HG03196 (cell line): ENCODE results near the gene CARMIL1.
"Not testable (repeated sequence)": the region's sequence is repeated elsewhere in the genome, so short reads cannot be mapped to it uniquely, and the experiment has no call there.

Experiments
- ATAC-seq: cut with Tn5 transposase; IDR thresholded peaks from one replicate; pipeline ENCODE4 v1.9.1; 2021; ENCODE audit not compliant: unreplicated experiment

CARMIL1 gene

GRCh38 chr6:25277386-25277785 lies 1.8 kb upstream of the CARMIL1 start:
- no peak for ATAC-seq

DNA sequence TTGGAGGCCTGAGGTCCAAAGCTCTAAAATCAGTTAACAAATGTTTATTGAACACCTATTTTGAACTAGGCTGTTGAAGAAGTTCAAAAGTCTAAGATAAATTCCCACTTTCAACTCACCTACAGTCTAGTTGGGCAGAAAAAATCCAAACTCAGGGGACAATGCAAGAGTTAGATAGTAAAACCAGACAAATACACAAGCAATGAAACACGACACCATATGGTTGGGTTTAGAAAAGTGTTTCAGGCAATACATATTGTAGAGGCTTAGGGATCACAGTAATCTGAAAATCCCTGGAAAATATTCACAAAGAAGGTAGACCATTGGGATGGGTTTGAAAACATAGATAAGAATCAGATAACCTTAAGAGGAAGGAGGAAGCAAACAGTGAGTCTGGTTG lies 1.3 kb upstream of the CARMIL1 start:
- ATAC-seq, result no peak

DNA sequence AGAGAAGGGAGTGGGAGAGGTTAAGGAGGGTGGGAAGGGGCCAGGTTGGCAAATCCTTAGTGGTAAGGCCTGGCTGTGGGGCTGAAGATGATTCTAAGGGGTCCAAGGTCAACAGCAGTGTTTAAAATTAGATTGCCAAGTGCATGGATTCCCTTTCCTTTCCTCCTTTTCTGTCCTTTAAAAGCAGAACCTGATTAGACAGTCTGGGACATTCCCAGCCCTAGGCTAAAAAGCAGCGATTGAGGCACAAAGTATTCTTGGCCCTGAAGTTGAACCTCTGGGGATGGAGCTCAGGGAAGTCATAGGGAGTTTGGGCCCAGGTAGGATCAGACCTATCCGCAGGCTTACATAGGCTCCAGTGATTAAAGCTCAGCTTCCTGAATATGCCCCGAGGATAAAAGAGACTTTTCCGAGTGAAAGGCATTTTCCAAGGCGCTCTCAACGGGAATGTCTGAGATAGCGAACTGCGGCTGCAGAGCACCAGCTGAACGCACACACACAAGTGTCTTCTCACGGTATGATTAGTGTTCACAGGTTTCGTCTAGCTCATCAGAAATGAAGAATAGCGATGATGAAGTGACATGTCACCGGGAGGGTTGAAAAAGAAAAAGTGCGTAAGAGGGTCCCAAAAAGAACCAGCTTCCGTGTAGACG lies 787 bp upstream of the CARMIL1 start:
- ATAC-seq, result peak; percentile 9

GRCh38 chr6:25279748-25280343 lies 672 bp downstream of the CARMIL1 start:
- ATAC-seq, result no peak

GRCh38 chr6:25280344-25281074 lies 1.3 kb downstream of the CARMIL1 start:
- no peak for ATAC-seq

DNA sequence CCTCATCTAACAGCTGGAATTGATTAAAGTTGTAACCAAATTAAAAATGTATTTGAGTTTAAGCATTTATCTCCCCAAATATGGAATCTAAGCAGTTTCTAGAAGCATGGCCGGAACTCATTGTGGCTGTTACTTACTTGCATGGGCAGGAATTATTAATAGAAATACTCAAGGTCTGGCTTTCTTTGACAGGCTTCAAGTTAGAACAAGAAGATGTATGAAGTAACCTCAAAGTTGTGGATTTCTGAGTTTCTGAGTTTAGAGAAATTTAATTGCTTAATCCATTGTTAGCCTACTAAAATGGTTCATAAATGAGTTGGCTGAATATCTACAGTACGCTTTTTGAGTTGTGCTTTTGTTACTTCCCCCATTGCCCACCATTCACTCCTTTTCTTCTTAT lies 7.7 kb downstream of the CARMIL1 start:
- ATAC-seq, result no peak

DNA sequence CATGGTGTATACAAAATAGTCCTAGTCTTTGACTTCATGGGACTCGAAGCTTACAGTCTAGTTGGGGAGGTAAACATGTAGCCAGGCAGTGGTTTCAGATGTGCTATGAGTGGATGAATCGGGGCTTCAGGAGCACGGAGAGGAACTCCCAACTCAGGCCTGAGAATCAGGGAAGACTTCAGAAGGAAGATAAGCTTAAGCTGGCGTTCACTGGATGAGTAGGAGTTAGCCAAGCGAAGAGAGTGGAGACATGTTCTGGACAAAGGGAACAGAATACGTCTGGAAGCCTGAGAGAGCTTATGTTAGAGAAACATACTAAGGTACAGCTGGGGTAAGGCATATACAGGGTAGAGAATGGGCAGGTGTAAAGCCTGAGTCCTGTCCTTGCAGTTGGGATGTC lies 8.8 kb downstream of the CARMIL1 start:
- ATAC-seq, result no peak

- ATAC-seq, result no peak
Measured at GRCh38 chr6:25288518-25288917, 9.3 kb downstream of the CARMIL1 start.

GRCh38 chr6:25290306-25291060 lies 11.3 kb downstream of the CARMIL1 start:
- ATAC-seq, result no peak

GRCh38 chr6:25292384-25292783 lies 13.2 kb downstream of the CARMIL1 start:
- no peak for ATAC-seq

GRCh38 chr6:25295651-25296050 lies 16.5 kb downstream of the CARMIL1 start:
- ATAC-seq, result no peak

- ATAC-seq, result no peak
Measured at GRCh38 chr6:25296217-25296905, 17.2 kb downstream of the CARMIL1 start.

DNA sequence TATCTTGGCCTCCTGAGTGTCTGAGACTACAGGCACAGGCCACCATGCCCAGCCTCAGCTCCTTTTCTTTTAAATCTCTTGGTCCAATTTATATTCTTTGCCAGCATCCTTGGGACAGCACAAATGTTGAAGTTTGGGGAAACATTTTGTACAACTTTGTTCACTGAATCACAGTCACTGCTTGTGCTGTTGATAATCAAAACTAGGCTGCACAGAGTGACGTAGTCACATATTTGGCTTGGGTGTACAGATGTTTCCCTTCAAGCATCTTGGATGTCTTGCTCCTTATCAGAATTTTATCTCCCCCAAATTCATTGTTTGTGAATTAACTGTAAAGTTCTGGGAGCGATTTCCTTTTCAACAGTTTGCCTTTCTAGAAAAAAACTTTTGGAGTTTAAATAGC lies 17.9 kb downstream of the CARMIL1 start:
- no peak for ATAC-seq

- ATAC-seq, result no peak
Measured at GRCh38 chr6:25297823-25298522, 18.8 kb downstream of the CARMIL1 start.

DNA sequence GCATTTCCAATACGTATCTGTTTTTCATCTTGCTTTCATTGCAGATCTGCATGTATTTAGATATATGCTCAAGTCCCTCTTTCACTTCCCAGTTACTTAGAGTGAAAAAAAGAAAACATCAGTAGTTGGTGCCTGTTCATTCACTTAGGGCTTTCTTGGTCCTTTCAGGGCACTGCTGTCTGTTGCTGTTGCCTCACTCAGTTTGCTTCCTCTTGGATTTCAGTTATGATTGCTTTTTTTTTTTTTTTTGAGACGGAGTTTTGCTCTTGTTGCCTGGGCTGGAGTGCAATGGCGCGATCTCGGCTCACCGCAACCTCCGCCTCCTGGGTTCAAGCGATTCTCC lies 19.3 kb downstream of the CARMIL1 start:
- ATAC-seq, result not testable (repeated sequence)

DNA sequence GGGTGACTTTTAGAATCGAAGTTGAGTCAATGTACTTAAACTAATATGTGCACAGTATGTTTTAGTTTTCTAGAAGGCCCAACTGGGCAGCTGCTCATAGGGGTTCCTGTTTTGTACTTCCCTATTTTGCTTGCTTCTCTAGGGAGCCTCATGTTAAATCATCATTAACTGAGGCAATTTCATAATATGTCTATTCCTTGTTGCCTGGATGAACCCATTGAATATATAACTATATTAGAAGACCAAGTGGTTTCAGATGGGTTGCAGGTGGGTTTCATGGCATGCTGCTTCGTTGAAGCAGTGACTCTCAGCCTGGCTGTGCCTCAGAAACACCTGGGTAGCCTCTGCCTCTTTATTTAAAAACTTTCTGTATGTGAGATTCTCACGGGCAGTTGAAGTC lies 22.2 kb downstream of the CARMIL1 start:
- ATAC-seq, result peak; percentile 38

DNA sequence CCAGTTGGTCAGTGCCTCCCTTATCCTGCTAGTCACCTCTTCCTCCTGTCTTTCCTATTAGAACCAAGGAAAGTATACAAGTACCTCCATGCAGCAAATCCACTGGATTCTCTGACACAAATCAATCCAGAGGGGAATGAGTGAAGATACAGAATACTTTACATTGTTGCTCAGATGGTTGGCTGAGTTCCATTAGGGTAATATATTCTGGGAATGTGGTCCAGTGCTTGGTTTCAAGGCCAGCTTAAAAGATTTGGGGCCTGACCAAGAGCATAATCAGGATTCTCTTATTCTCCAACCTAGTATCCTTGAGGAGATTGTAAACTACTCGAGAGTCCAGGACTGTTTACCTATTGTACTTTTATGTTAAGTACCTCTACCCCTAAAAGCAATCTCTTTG lies 23.0 kb downstream of the CARMIL1 start:
- ATAC-seq, result no peak

DNA sequence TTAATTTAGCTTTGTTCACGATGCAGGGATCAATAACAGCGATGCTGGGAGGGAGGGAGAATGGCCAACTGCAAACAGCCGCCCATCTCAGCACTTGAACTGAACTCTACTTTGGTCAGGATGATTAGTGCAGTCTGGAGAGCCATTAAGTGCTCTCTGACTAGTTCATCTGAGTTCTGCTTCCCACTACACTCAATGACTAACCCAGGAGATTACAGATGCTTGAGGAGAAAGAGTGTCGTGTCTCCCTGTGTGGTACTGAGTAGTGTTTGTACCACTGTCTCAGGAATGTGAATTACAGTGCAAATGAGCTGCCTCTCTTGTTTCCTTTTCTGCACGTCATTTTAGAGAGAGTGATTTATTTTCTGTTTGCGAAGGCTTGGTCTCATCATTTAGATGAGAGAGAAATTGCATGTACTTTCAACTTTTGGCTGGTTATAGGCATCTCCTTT lies 23.5 kb downstream of the CARMIL1 start:
- ATAC-seq, result no peak

DNA sequence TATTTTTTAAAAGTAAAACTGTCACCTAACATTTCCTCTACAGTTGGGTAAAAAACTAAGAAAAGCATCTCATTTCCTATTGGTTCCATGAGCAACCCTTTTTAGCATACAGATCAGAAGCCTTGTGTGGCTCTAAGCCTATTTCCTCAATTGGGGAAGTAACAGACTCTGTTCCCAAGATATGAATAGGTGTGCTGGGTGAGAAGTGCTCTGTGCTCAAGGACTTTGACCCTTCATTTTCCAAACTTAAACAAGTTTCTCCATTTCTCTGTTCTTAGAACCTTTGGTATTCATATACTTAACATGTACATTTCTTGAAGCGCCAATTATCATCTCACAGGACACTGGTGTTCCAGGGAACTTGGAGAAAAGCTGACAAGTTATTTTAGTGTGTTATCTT lies 24.1 kb downstream of the CARMIL1 start:
- no peak for ATAC-seq

- ATAC-seq, result no peak
Measured at GRCh38 chr6:25306379-25306778, 27.2 kb downstream of the CARMIL1 start.
